ENCODE results near the gene RAET1G.
"Not testable (repeated sequence)": the region's sequence is repeated elsewhere in the genome, so short reads cannot be mapped to it uniquely, and the experiment has no call there.

Gene RAET1G

GRCh38 chr6:149922642-149923326 is at the start of gene RAET1G:
Gene RAET1G (minus strand): TSS chr6:149923121. CDS start chr6:149923010, 111 bp downstream.
- DNase-seq (ENCODE audit: low spot score), result peak; percentile 90

- DNase-seq (ENCODE audit: low spot score), result no peak
These were observed 46.7 kb upstream of the RAET1G start for GRCh38 chr6:149969635-149970034.

- not testable (repeated sequence) for DNase-seq (ENCODE audit: low spot score)
These were observed 46.0 kb upstream of the RAET1G start for GRCh38 chr6:149968909-149969308.

GRCh38 chr6:149967999-149968398 is 45.1 kb upstream of the RAET1G start:
- not testable (repeated sequence) for DNase-seq (ENCODE audit: low spot score)

- no peak for DNase-seq (ENCODE audit: low spot score)
These were observed 44.7 kb upstream of the RAET1G start for GRCh38 chr6:149967591-149967990.

GRCh38 chr6:149966319-149966718 is 43.4 kb upstream of the RAET1G start:
- DNase-seq (ENCODE audit: low spot score), result not testable (repeated sequence)

GRCh38 chr6:149965194-149966020 is 42.5 kb upstream of the RAET1G start:
- no peak for DNase-seq (ENCODE audit: low spot score)

GRCh38 chr6:149964308-149965193 is 41.6 kb upstream of the RAET1G start:
- DNase-seq (ENCODE audit: low spot score), result no peak

- DNase-seq (ENCODE audit: low spot score), result peak; percentile 89
These were observed 40.8 kb upstream of the RAET1G start, which contains the start of gene ULBP1 for GRCh38 chr6:149963462-149964307. Gene ULBP1 (plus strand): TSS chr6:149963943. CDS start chr6:149964050, 107 bp downstream.

- no peak for DNase-seq (ENCODE audit: low spot score)
These were observed 40.2 kb upstream of the RAET1G start for GRCh38 chr6:149963212-149963461.

- no peak for DNase-seq (ENCODE audit: low spot score)
These were observed 39.7 kb upstream of the RAET1G start for GRCh38 chr6:149962461-149963211.

- DNase-seq (ENCODE audit: low spot score), result no peak
These were observed 39.0 kb upstream of the RAET1G start for GRCh38 chr6:149961728-149962425.

- DNase-seq (ENCODE audit: low spot score), result no peak
These were observed 37.6 kb upstream of the RAET1G start for GRCh38 chr6:149960488-149960887.

- not testable (repeated sequence) for DNase-seq (ENCODE audit: low spot score)
These were observed 36.9 kb upstream of the RAET1G start for GRCh38 chr6:149959806-149960205.

- not testable (repeated sequence) for DNase-seq (ENCODE audit: low spot score)
These were observed 35.2 kb upstream of the RAET1G start for GRCh38 chr6:149958124-149958523.

GRCh38 chr6:149955654-149956317 is 32.9 kb upstream of the RAET1G start:
- peak; percentile 28 for DNase-seq (ENCODE audit: low spot score)

- DNase-seq (ENCODE audit: low spot score), result not testable (repeated sequence)
These were observed 32.2 kb upstream of the RAET1G start for GRCh38 chr6:149954984-149955653.

GRCh38 chr6:149954328-149954983 is 31.5 kb upstream of the RAET1G start:
- DNase-seq (ENCODE audit: low spot score), result not testable (repeated sequence)
